ENCODE measurements around the gene GPR153.

Gene GPR153

GRCh38 chr1:6270401-6270800 is 9.5 kb upstream of the GPR153 start:
- Histone ChIP-seq H3K27me3 (replicated peaks) (no peaks in the 10 kb centered on the region), H3K4me3 (ENCODE audit: low read depth, low read length) (no peak overlapping the region), H3K36me3 (replicated peaks) (no peaks in the 10 kb centered on the region), H3K27ac (no peak overlapping the region)
- in situ Hi-C loops (cut with HindIII; ENCODE audit: low pct_ligation_motif_present, low sequenced_read_pairs), result no loop called here
- DNase-seq, result no peak
- TF ChIP-seq CTCF (IDR thresholded peaks at IDR 0.05; ENCODE audit: low read depth, low read length, missing control alignments), result no peak

DNA sequence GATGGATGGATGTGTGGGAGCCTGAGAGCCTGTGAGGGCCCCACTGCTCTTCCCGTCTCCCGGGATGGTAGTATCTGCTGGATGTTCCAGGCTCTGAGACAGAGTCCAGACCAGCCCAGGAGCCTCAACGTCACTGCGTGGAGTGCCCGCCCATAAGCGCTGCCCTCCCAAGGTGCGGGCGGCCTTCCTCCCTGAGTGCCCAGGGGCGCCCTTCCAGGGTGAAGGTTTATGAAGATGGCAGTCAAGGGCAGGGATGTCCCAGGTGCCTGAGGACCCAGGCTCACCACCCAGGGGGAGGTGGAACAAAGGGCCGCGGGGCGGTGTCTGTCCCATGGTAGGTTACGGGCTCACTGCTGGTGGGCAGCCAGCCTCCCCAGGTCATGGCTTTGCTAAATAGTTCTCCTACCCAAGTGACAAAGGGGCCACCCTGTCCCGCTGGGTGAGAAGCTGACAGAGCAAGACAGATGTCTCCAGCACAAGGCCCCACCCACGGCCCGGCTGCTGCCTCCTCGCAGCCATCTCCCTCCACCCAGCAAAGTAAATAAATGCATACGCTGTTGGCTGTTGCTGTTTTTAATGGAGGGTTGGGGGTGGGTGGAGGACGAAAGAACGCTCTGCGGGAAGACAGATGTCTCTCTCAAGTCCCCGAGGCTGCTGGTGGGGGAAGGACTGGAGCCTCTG is 9.0 kb upstream of the GPR153 start:
- Histone ChIP-seq H3K4me3 (ENCODE audit: low read depth, low read length) (no peak overlapping the region), H3K27me3 (replicated peaks) (no peaks in the 10 kb centered on the region), H3K27ac (no peak overlapping the region), H3K36me3 (replicated peaks) (no peaks in the 10 kb centered on the region)
- no peak for TF ChIP-seq CTCF (IDR thresholded peaks at IDR 0.05; ENCODE audit: low read depth, low read length, missing control alignments)
- no peak for DNase-seq
- in situ Hi-C loops (cut with HindIII; ENCODE audit: low pct_ligation_motif_present, low sequenced_read_pairs), result no loop called here

GRCh38 chr1:6269296-6269695 is 8.4 kb upstream of the GPR153 start:
- Histone ChIP-seq H3K27ac (no peak overlapping the region), H3K36me3 (replicated peaks) (no peaks in the 10 kb centered on the region), H3K4me3 (ENCODE audit: low read depth, low read length) (no peak overlapping the region), H3K27me3 (replicated peaks) (no peaks in the 10 kb centered on the region)
- TF ChIP-seq CTCF (IDR thresholded peaks at IDR 0.05; ENCODE audit: low read depth, low read length, missing control alignments), result no peak
- in situ Hi-C loops (cut with HindIII; ENCODE audit: low pct_ligation_motif_present, low sequenced_read_pairs), result no loop called here
- no peak for DNase-seq

- H3K27me3 ChIP-seq (replicated peaks), result no peaks in the 10 kb centered on the region
- no peak for DNase-seq
- no peak overlapping the region for H3K4me3 ChIP-seq (ENCODE audit: low read depth, low read length)
- in situ Hi-C loops (cut with HindIII; ENCODE audit: low pct_ligation_motif_present, low sequenced_read_pairs), result no loop called here
- H3K36me3 ChIP-seq (replicated peaks), result no peaks in the 10 kb centered on the region
- peak; percentile 14 for TF ChIP-seq CTCF (IDR thresholded peaks at IDR 0.05; ENCODE audit: low read depth, low read length, missing control alignments)
- no peak overlapping the region for H3K27ac ChIP-seq
These were observed 7.5 kb upstream of the GPR153 start for GRCh38 chr1:6268415-6268814.

GRCh38 chr1:6267686-6268322 is 6.9 kb upstream of the GPR153 start:
- no peak for DNase-seq
- TF ChIP-seq CTCF (IDR thresholded peaks at IDR 0.05; ENCODE audit: low read depth, low read length, missing control alignments), result no peak
- in situ Hi-C loops (cut with HindIII; ENCODE audit: low pct_ligation_motif_present, low sequenced_read_pairs), result no loop called here
- Histone ChIP-seq H3K4me3 (ENCODE audit: low read depth, low read length) (no peak overlapping the region), H3K27ac (no peak overlapping the region), H3K36me3 (replicated peaks) (no peaks in the 10 kb centered on the region), H3K27me3 (replicated peaks) (no peaks in the 10 kb centered on the region)

All from brain microvascular endothelial cell (primary cell).